ENCODE measurements around the gene PDE4D. TPM values are rescaled to one million over a fixed set of nuclear protein-coding genes. Genes with fewer than 3 reads are reported as not detected.

The PDE4D gene
- total RNA-seq, 1 experiment from 2014 or later, result 2.1 TPM

DNA sequence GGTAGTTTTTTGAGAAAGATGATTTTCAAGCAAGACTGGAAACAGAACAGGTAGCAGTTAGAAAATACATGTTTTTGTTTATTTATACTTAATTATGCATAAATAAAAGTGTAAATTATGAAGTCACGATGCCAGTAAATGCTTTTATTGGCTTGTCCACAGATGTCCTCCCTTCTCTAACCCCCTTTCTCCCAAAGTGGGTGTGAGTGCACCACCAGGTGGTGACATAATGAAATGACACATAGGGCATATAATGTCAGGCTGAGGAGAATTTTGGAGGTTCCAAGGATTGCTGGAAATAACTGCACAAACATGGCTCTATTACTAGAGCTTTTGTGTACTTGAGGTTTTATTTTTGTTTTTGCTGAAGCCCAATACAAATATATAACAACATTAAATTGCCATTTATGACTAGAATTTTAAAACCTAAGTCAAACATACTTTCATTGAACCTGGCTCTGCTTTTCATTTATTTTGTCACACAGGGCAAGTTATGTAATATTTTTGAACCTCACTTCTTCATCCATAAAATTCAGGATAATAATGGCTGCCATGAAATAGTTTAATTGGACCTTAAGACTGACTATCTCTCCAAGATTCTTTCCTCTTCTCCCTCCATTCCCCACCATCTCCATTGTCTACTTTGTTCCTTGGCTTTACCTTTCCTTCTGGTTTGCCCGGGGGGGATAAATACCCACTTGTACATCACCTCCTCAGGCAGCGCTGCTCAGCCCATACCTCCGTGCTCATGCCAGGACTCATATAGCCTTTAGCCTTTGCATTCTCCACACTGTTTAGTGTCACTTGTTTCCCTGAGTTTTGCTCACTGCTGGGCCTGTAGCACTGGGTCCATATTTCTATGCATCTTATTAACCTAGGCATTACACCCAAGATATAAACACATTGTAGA lies 168.8 kb downstream of the PDE4D start:
- Histone ChIP-seq H3K18ac (ENCODE audit: insufficient read length, low read depth, low read length) (no peak overlapping the region), H3K79me1 (ENCODE audit: insufficient read depth, low read depth, low read length, poor library complexity, severe bottlenecking) (no peaks in the 10 kb centered on the region), H2AFZ (ENCODE audit: low read length) (no peak overlapping the region), H4K91ac (ENCODE audit: insufficient read length, low read depth, low read length) (no peak overlapping the region), H3K14ac (ENCODE audit: insufficient read depth, low read length) (no peak overlapping the region), H2BK12ac (ENCODE audit: insufficient read length, low read depth, low read length) (no peak overlapping the region), H3T11ph (ENCODE audit: low read length) (no peak overlapping the region), H3K4me2 (ENCODE audit: insufficient read depth, insufficient read length, low read length) (no peak overlapping the region), H3K56ac (ENCODE audit: insufficient read length, low read depth, low read length) (no peak overlapping the region), H2BK15ac (ENCODE audit: low read depth, low read length) (no peak overlapping the region), H3K23me2 (ENCODE audit: insufficient read length, low read depth, low read length, poor library complexity, severe bottlenecking) (no peaks in the 10 kb centered on the region), H4K20me1 (ENCODE audit: control insufficient read depth, insufficient read depth, insufficient read length) (no peaks in the 10 kb centered on the region), H4K8ac (replicated peaks; ENCODE audit: insufficient read length, low read depth, low read length) (no peak overlapping the region), H2BK120ac (ENCODE audit: low read depth, low read length, poor library complexity, severe bottlenecking) (no peak overlapping the region), H4K5ac (ENCODE audit: insufficient read length, low read depth, low read length) (no peak overlapping the region), H3K4ac (ENCODE audit: low read depth, low read length) (no peak overlapping the region), H2BK20ac (ENCODE audit: low read depth, low read length, poor library complexity, severe bottlenecking) (no peak overlapping the region), H3K23ac (ENCODE audit: insufficient read length, low read depth, low read length) (no peak overlapping the region), H3K4me1 (ENCODE audit: insufficient read depth, low read length) (no peaks in the 10 kb centered on the region), H2AK5ac (ENCODE audit: insufficient read length, low read length) (no peak overlapping the region), H2BK5ac (ENCODE audit: insufficient read length, low read length) (no peak overlapping the region), H3K9me3 (ENCODE audit: control insufficient read depth, low read depth, low read length) (no peaks in the 10 kb centered on the region), H3K79me2 (ENCODE audit: insufficient read depth, low read length) (no peaks in the 10 kb centered on the region), H3K27ac (ENCODE audit: insufficient read length, low read depth, low read length) (no peak overlapping the region), H3K9ac (ENCODE audit: extremely low read depth, insufficient read length, low read length) (no peak overlapping the region), H3K27me3 (ENCODE audit: insufficient read depth, low read length) (no peaks in the 10 kb centered on the region)
- Mint-ChIP-seq H3K9me3 (no peaks in the 10 kb centered on the region; a peak in 1 of 5 replicates), H3K36me3 (ENCODE audit: insufficient read depth in 1 of 3, low read depth in 3 of 3) (peaks cover 0 to 3% (median 2%) of the 10 kb centered on the region in 3 experiments; a peak in 1 of 7 replicates), H3K4me3 (no peak overlapping the region), H3K27me3 (ENCODE audit: low read depth) (no peaks in the 10 kb centered on the region), H3K4me1 (peaks cover 15 to 22% of the 10 kb centered on the region in 2 experiments; a peak in 3 of 4 replicates), H3K27ac (no peak overlapping the region; a peak in 1 of 7 replicates)
- TF ChIP-seq, protein P1, sequence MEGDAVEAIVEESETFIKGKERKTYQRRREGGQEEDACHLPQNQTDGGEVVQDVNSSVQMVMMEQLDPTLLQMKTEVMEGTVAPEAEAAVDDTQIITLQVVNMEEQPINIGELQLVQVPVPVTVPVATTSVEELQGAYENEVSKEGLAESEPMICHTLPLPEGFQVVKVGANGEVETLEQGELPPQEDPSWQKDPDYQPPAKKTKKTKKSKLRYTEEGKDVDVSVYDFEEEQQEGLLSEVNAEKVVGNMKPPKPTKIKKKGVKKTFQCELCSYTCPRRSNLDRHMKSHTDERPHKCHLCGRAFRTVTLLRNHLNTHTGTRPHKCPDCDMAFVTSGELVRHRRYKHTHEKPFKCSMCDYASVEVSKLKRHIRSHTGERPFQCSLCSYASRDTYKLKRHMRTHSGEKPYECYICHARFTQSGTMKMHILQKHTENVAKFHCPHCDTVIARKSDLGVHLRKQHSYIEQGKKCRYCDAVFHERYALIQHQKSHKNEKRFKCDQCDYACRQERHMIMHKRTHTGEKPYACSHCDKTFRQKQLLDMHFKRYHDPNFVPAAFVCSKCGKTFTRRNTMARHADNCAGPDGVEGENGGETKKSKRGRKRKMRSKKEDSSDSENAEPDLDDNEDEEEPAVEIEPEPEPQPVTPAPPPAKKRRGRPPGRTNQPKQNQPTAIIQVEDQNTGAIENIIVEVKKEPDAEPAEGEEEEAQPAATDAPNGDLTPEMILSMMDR (conservative IDR thresholded peaks at IDR 0.05), result peak; percentile 88
- no CpG with 5 or more reads among the region's 4 CpGs for WGBS (ENCODE audit: extremely low coverage, insufficient read length, low lambda C conversion rate)
- DNase-seq, result peak; percentile 38
